WTC11 (cell line): Measurements from ENCODE around the gene PRRC2C.

Experiments
- CREM ChIP-seq: sonication (generic); formaldehyde crosslinking; IDR thresholded peaks from 2 replicates; pipeline ENCODE4 v1.8.1; 2022; ENCODE audit warnings: mild to moderate bottlenecking, missing genetic modification reagents, moderate library complexity
- IRF2 ChIP-seq: sonication (generic); formaldehyde crosslinking; IDR thresholded peaks from 2 replicates; pipeline ENCODE4 v1.8.0; 2022; ENCODE audit warnings: low read depth, missing genetic modification reagents, borderline replicate concordance
- TF ChIP-seq, protein P1 (sequence below): sonication (generic); formaldehyde crosslinking; IDR thresholded peaks from 2 replicates; pipeline ENCODE4 v1.8.1; 2022; ENCODE audit warnings: missing genetic modification reagents, borderline replicate concordance
- TF ChIP-seq, protein P2 (sequence below): fragments of 200-600 bp; IDR thresholded peaks from 2 replicates; pipeline ENCODE4 v1.8.0; 2022; ENCODE audit warnings: antibody characterized with exemption

- TF ChIP-seq, protein P1, sequence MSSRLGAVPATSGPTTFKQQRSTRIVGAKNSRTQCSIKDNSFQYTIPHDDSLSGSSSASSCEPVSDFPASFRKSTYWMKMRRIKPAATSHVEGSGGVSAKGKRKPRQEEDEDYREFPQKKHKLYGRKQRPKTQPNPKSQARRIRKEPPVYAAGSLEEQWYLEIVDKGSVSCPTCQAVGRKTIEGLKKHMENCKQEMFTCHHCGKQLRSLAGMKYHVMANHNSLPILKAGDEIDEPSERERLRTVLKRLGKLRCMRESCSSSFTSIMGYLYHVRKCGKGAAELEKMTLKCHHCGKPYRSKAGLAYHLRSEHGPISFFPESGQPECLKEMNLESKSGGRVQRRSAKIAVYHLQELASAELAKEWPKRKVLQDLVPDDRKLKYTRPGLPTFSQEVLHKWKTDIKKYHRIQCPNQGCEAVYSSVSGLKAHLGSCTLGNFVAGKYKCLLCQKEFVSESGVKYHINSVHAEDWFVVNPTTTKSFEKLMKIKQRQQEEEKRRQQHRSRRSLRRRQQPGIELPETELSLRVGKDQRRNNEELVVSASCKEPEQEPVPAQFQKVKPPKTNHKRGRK (CRISPR knock-in tag) = no peak
- TF ChIP-seq CREM (CRISPR knock-in tag) = no peak
- TF ChIP-seq IRF2 (CRISPR knock-in tag) = no peak
- TF ChIP-seq, protein P2, sequence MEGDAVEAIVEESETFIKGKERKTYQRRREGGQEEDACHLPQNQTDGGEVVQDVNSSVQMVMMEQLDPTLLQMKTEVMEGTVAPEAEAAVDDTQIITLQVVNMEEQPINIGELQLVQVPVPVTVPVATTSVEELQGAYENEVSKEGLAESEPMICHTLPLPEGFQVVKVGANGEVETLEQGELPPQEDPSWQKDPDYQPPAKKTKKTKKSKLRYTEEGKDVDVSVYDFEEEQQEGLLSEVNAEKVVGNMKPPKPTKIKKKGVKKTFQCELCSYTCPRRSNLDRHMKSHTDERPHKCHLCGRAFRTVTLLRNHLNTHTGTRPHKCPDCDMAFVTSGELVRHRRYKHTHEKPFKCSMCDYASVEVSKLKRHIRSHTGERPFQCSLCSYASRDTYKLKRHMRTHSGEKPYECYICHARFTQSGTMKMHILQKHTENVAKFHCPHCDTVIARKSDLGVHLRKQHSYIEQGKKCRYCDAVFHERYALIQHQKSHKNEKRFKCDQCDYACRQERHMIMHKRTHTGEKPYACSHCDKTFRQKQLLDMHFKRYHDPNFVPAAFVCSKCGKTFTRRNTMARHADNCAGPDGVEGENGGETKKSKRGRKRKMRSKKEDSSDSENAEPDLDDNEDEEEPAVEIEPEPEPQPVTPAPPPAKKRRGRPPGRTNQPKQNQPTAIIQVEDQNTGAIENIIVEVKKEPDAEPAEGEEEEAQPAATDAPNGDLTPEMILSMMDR = no peak
These were observed 150.3 kb downstream of the PRRC2C start for GRCh38 chr1:171635661-171636060.
